ENCODE results near the gene NCOA3.
"Not testable (repeated sequence)": the region's sequence is repeated elsewhere in the genome, so short reads cannot be mapped to it uniquely, and the experiment has no call there.

The NCOA3 gene

DNA sequence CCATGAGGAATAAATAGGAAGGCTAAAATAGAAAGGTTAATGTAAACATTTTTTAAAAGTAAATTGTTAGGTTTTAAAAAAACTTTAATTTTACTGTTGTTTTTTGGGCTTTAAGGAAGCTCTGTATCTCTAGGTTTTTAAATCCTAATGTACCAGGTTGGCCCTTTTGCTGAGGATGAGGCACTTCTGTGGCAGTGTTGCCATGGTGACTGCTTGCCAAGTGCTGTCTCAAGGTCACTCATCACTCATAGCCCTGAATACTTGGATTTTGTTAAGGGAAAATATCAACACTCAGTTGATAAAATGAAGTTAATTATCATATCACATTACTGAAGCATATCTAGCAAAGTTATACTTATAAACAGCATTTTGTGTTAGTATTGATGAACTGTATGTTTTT, 50.2 kb downstream of the NCOA3 start:
- no peak for DNase-seq
- H3K27ac Mint-ChIP-seq: no peak overlapping the region

DNA sequence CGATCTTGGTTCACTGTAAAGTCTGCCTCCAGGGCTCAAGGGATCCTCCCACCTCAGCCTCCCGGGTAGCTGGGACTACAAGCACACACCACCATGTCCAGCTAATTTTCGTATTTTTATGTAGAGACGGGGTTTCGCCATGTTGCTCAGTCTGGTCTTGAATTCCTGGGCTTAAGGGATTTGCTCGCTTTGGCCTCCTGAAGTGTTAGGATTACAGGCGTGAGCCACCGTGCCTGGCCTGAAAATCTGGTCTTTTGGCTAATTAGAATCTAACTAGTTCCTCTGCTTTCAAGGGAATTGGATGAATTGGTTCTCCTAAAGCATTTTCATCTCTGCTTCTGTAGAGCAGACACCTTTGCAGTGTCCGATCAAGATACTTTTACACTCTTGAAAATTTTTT, 51.3 kb downstream of the NCOA3 start:
- Mint-ChIP-seq H3K4me3 (no peak overlapping the region), H3K4me1 (peaks cover 23% of the 10 kb centered on the region), H3K36me3 (ENCODE audit: low read depth) (peaks cover 12% of the 10 kb centered on the region), H3K27ac (no peak overlapping the region), H3K9me3 (peaks cover 8% of the 10 kb centered on the region), H3K27me3 (ENCODE audit: low read depth, poor library complexity) (no peaks in the 10 kb centered on the region)
- no peak for DNase-seq
- TF ChIP-seq, protein P1, sequence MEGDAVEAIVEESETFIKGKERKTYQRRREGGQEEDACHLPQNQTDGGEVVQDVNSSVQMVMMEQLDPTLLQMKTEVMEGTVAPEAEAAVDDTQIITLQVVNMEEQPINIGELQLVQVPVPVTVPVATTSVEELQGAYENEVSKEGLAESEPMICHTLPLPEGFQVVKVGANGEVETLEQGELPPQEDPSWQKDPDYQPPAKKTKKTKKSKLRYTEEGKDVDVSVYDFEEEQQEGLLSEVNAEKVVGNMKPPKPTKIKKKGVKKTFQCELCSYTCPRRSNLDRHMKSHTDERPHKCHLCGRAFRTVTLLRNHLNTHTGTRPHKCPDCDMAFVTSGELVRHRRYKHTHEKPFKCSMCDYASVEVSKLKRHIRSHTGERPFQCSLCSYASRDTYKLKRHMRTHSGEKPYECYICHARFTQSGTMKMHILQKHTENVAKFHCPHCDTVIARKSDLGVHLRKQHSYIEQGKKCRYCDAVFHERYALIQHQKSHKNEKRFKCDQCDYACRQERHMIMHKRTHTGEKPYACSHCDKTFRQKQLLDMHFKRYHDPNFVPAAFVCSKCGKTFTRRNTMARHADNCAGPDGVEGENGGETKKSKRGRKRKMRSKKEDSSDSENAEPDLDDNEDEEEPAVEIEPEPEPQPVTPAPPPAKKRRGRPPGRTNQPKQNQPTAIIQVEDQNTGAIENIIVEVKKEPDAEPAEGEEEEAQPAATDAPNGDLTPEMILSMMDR (IDR thresholded peaks at IDR 0.05): no peak

More for the DNA sequence above, 50.2 kb downstream of the NCOA3 start:
- Mint-ChIP-seq H3K4me3 (no peak overlapping the region), H3K9me3 (peaks cover 8% of the 10 kb centered on the region), H3K27me3 (ENCODE audit: low read depth, poor library complexity) (no peaks in the 10 kb centered on the region), H3K4me1 (peaks cover 19% of the 10 kb centered on the region), H3K36me3 (ENCODE audit: low read depth) (peaks cover 14% of the 10 kb centered on the region)
- TF ChIP-seq, protein P1 (IDR thresholded peaks at IDR 0.05): no peak

DNA sequence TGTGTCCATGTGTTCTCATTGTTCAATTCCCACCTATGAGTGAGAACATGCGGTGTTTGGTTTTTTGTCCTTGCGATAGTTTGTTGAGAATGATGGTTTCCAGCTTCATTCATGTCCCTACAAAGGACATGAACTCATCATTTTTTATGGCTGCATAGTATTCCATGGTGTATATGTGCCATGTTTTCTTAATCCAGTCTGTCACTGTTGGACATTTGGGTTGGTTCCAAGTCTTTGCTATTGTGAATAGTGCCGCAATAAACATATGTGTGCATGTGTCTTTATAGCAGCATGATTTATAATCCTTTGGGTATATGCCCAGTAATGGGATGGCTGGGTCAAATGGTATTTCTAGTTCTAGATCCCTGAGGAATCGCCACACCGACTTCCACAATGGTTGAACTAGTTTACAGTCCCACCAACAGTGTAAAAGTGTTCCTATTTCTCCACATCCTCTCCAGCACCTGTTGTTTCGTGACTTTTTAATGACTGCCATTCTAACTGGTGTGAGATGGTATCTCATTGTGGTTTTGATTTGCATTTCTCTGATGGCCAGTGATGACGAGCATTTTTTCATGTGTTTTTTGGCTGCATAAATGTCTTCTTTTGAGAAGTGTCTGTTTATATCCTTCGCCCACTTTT, 52.0 kb downstream of the NCOA3 start:
- H3K27ac Mint-ChIP-seq; H3K4me3 Mint-ChIP-seq; DNase-seq; H3K9me3 Mint-ChIP-seq; H3K27me3 Mint-ChIP-seq (ENCODE audit: low read depth, poor library complexity): not testable (repeated sequence)
- peaks cover 28% of the 10 kb centered on the region for H3K4me1 Mint-ChIP-seq
- H3K36me3 Mint-ChIP-seq (ENCODE audit: low read depth): peaks cover 12% of the 10 kb centered on the region

DNA sequence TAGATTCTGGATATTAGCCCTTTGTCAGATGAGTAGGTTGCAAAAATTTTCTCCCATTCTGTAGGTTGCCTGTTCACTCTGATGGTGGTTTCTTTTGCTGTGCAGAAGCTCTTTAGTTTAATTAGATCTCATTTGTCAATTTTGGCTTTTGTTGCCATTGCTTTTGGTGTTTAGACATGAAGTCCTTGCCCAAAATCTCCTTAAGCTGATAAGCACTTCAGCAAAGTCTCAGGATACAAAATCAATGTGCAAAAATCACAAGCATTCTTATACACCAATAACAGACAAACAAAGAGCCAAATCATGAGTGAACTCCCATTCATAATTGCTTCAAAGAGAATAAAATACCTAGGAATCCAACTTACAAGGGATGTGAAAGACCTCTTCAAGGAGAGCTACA, 52.6 kb downstream of the NCOA3 start:
- H3K9me3 Mint-ChIP-seq; H3K4me3 Mint-ChIP-seq; DNase-seq; H3K27ac Mint-ChIP-seq; H3K27me3 Mint-ChIP-seq (ENCODE audit: low read depth, poor library complexity): not testable (repeated sequence)
- Mint-ChIP-seq H3K4me1 (peaks cover 34% of the 10 kb centered on the region), H3K36me3 (ENCODE audit: low read depth) (peaks cover 12% of the 10 kb centered on the region)

DNA sequence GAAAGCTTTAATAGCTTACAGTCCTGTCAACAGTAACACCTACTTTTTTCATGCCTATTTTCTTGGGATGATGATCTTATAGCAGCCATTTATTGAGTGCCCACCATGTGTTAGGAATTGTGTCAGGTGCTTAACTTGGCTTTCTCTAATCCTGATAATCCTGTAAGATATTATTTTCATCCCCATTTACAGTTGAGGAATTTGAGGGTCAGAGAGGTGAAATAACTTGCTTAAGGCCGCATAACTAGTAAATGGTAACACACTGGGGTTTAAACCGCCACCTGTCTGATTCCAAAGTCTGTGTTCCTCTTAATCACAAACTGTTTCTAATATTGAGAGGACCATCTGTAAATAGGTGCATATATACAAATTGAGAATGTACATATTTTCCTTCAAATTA, 55.5 kb downstream of the NCOA3 start:
- no peak for DNase-seq
- no peak overlapping the region for H3K4me3 Mint-ChIP-seq
- peaks cover 44% of the 10 kb centered on the region for H3K4me1 Mint-ChIP-seq
- TF ChIP-seq, protein P1 (IDR thresholded peaks at IDR 0.05): no peak
- no peak overlapping the region for H3K27ac Mint-ChIP-seq
- no peaks in the 10 kb centered on the region for H3K27me3 Mint-ChIP-seq (ENCODE audit: low read depth, poor library complexity)
- peaks cover 8% of the 10 kb centered on the region for H3K9me3 Mint-ChIP-seq
- peaks cover 8% of the 10 kb centered on the region for H3K36me3 Mint-ChIP-seq (ENCODE audit: low read depth)

DNA sequence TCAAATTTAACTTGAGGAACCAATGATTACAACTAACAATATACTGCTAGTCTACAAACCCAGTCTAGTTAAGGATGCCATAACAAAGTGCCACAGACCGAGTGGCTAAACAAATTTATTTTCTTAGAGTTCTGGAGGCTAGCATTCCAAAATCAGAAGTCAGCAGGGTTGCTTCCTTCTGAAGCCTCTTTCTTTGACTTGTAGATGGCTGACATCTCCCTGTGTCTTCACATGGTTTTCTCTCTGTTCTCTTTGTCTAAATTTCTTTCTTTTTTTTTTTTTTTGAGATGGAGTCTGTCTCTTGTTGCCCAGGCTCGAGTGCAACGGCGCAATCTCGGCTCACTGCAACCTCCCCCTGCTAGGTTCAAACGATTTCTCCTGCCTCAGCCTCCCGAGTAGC, 56.1 kb downstream of the NCOA3 start:
- DNase-seq: no peak
- Mint-ChIP-seq H3K4me3 (no peak overlapping the region), H3K9me3 (peaks cover 8% of the 10 kb centered on the region), H3K36me3 (ENCODE audit: low read depth) (peaks cover 8% of the 10 kb centered on the region), H3K27me3 (ENCODE audit: low read depth, poor library complexity) (no peaks in the 10 kb centered on the region), H3K27ac (peak overlapping the region; percentile 72), H3K4me1 (peaks cover 46% of the 10 kb centered on the region)
- TF ChIP-seq, protein P1 (IDR thresholded peaks at IDR 0.05): no peak

All from nephron progenitor cell (in vitro differentiated cells).